GM18519 (cell line): ENCODE results near the gene CTPS2.

Experiments used
- ATAC-seq: cut with Tn5 transposase; IDR thresholded peaks from one replicate; pipeline ENCODE4 v1.9.1; 2021; ENCODE audit warnings: mild to moderate bottlenecking, moderate library complexity; ENCODE audit not compliant: unreplicated experiment, low FRiP score

Gene CTPS2

DNA sequence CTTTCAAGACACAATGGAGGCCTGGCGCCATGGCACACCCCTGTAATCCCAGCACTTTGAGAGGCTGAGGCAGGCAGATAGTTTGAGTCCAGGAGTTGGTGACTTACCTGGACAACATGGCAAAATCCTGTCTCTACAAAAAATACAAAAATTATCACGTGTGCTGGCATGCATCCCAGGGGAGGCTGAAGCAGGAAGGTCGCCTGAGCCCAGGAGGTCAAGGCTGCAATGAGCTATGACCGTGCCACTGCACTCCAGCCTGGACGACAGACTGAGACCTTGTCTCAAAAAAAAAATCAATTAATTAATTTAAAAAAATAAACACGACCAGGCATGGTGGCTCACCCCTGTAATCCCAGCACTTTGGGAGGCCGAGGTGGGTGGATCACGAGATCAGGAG is 2.0 kb upstream of the CTPS2 start:
- no peak for ATAC-seq

DNA sequence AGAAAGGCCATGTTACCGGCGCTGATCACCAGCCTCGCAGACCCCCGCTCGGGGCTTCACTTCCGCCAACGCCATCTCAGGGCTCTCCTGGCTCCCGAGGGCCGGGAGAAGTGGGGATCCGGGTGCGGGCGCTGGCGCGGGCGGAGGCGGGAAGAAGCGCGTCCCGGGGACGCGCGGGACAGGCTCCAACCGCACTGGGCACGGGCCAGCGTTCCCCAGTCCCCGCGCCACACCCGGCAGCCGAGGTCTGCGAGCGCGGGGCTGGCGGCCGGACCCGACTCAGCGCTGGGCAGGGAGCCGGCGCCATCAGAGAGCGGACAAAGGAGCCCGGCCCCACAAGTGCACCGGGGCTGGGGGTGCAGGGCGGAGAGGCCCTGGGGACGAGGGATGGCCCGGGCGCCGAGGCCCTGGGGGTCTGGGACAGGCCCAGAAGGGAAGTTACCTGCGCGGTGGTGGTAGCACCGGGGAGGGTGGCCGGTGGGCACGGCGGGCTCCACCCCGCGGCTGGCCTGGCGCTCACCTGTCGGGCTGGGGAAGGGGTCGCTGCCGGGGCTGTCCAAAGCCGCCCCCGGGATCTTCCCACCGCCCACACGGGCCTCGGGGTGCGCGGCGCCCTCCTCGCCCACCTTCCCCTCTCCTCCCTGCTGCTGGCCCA is 449 bp downstream of the CTPS2 start:
- peak; percentile 28 for ATAC-seq

GRCh38 chrX:16711219-16711811 is 1.2 kb downstream of the CTPS2 start:
- no peak for ATAC-seq

DNA sequence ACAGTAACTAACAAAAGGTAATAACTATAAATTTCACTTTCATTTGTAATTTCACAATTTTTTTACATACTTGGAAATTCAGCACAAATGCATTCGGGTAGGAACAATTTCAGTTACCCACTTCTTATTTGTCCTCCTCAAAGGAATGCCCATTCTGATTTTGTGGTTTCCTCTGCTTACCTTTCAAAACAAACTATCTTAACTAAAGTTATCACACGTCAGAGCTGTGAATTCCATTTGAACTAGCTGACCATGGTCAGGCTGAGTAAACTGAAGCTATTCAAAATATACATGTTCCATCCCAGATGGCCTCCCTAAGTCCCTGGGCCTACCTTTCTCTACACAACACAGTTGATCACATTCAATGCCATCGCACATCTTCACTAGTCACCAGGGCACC is 4.5 kb downstream of the CTPS2 start:
- ATAC-seq = no peak

- no peak for ATAC-seq
Observed at GRCh38 chrX:16705370-16705769, 7.1 kb downstream of the CTPS2 start.

- ATAC-seq = no peak
Observed at GRCh38 chrX:16702700-16703599, 9.5 kb downstream of the CTPS2 start.

GRCh38 chrX:16700734-16701133 is 11.7 kb downstream of the CTPS2 start:
- no peak for ATAC-seq

DNA sequence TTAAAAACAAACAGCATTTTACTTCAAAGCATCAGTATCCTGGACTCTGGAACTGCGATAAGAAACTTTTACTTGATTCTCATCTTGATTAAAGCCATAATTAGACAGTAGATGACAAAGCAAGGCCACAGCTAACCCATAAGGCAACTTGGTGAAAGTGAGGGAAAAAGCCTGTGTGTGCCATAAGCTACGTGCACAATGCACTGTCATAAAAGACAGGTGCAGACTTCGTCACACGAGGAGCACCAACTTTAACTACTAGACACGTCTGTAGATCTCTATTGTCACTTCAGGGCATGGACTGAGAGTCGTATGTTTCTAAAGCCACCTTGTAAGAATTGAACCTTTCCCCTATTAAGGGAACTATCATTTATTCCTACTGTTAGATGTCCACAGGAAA is 13.1 kb downstream of the CTPS2 start:
- ATAC-seq = no peak

DNA sequence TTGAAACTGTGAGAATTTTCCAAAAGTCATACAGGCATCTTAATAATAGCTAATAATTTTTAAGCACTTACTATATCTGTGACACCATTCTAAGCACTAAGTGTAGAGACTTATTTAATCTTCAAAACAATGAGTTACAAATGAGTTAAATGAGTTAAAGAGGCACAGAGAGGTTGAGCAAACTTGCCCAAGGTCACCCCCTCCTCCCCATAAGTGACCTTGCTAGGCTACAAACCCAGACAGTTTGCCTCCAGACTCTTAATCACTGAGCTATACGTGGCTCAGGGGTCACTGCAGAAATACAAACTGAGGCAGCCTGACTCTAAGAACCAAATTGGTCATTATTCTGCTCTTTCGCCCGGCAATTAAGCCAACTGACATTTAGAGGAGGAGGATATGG is 15.5 kb downstream of the CTPS2 start:
- ATAC-seq = no peak

DNA sequence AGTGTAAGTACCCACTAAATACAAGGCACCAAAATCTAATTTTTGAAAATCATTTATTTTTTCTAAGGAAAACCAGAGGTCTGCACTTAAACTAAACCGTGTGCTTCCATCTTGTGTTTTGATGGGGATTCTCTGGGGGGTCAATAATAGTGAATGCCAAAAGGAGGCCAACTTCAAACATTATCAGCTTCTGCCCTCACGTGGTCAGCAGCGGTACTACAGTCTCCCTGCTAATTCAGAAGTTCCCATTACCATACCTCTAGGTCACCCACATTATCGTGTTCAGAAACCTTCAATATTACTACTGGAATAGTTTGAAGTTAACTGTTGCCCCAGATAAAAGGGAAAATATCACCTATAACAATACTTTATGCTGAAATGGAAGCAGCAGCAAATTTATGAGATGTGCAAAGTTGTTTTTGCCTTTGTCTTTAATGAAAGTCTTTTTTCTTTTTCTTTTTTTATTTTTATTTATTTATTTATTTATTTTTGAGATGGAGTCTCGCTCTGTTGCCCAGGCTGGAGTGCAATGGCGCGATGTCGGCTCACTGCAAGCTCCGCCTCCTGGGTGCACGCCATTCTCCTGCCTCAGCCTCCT is 17.3 kb downstream of the CTPS2 start:
- ATAC-seq = no peak

DNA sequence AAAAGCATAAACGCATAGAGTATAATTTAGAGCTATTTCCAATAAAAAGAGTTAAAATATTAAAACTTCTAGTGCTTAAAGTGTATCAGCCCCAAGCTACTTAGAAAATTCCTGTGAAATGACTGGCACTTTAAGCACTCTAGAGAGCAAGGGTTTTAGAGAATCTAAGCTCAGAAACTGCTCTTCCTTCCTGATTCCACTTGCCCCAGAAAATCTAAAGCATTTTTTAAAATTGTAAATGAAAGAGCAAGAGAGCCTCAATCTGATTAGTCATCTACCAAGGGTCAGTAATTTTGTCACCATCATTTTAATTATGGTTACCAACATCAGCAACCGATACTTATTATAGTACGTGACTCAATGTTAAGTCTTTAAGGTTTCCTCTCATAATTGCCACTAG is 25.0 kb downstream of the CTPS2 start:
- ATAC-seq = no peak

DNA sequence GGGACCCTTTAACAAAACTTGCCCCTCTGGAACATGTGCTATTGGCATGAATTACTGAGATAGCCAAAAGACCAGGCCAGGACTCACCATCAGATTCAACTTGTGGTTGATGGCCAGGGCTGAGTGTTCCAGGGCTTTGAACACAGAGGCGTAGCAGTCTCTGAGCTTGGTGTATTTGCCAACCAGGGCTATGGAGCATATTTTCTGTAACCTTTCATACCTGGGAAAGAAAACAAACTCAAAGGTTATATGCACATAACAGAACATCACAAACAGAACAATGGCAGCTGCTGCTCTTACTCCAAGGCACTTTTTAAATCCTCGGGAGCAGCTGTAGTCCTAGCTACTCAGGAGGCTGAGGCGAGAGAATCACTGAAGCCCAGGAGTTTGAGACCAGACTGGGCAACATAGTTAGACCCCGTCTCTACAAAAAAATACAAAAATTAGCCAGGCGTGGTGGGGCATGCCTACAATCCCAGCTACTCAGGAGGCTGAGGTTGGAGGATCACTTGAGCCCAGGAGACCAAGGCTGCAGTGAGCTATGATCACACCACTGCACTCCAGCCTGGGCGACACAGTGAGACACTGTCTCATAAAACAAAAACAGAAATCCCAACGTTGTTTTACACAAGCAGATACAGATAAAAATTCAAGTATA is 29.3 kb downstream of the CTPS2 start:
- no peak for ATAC-seq

GRCh38 chrX:16678689-16679088 is 33.8 kb downstream of the CTPS2 start:
- no peak for ATAC-seq

DNA sequence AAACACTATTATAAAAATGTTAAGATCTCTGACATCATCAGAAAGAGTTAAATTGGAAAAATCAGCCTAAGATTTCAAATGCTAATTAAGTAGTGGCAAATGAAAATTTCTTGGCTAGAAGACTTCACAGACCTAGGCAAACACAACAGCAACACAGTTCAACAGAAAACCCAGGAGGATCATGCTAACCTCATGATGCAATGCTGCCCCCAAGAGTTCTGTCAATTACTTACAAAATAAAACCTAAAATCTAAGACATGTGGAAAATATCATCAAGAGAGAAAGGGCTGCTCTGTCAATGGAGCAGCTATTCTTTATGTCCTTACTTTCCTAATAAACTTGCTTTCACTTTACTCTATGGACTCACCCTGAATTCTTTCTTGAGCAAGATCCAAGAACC is 41.5 kb downstream of the CTPS2 start:
- ATAC-seq = no peak

- no peak for ATAC-seq
Observed at GRCh38 chrX:16666541-16666940, 45.9 kb downstream of the CTPS2 start.

DNA sequence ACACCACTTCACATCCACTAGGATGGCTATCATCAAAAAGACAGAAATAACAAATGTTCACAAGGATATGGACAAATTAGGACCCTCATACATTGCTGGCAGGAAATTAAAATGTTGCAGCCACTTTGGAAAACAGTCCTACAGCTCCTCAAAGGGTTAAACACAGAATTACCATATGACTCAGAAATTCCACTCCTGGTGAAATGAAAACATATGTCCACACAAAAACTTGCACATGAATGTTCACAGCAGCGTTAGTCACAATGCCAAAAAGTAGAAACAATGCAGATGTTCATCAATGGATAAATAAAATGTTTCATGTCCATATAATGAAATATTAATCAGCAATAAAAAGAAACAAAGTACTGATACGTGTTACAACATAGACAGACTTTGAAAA is 47.4 kb downstream of the CTPS2 start:
- ATAC-seq = no peak

- no peak for ATAC-seq
Observed at GRCh38 chrX:16664626-16665025, 47.8 kb downstream of the CTPS2 start.

GRCh38 chrX:16664074-16664473 is 48.4 kb downstream of the CTPS2 start:
- no peak for ATAC-seq

DNA sequence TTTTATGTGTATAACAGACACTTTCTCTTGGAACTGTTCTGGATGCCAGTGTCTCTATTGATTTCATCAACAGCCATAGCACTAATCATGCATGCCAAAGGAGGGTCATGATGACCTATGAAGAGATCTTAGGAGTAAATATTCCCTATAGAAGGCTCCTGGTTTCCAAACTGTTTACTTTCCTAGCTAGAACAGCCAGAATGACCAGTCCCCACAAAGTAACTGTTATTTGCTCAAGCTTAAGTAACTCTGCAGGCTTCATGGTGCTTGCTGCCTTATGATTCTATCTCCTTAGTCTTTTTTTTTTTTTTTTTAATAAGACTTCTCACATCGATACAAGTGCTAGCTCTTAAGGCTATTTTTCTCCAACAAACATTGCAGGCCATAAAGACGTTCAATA is 50.1 kb downstream of the CTPS2 start:
- ATAC-seq = no peak

GRCh38 chrX:16661495-16661894 is 51.0 kb downstream of the CTPS2 start:
- ATAC-seq = no peak

- no peak for ATAC-seq
Observed at GRCh38 chrX:16659321-16659720, 53.1 kb downstream of the CTPS2 start.
